ENCODE data around the gene DENND1A. TPM values are rescaled to one million over a fixed set of nuclear protein-coding genes. Genes with fewer than 3 reads are reported as not detected.

The DENND1A gene
- total RNA-seq, 1 donor, result 22.9 TPM

DNA sequence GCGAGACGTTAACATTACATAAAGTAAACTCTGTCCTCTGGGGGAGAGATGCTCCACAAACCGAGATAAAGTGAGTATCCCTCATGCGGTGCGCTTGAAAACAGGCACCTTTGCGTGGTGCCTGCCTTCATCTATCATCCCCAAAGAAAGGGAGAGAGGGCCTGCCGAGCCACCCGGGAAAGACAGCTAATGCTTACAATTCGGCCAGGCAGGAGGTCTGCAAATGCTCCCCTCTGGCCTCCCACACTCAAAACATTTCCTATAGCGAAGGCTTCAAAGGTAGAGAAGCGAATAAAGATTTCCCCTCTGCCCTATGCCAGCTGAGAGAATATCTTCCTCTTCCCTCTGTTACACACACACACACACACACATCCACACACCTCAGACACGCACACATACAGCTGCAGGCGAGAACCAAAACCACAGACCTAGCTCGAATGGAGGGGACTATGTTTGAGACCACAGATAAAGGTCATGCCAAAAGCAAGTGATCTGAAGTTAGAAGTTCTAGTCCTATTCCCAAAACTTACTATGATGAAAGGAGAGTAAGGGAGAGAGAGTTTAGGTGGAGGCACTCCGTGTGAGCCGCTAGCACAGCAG, 441.1 kb downstream of the DENND1A start:
- H3K4me3 ChIP-seq (ENCODE audit: low read depth, low read length), result no peak overlapping the region
- no peak for DNase-seq (ENCODE audit: low read depth)
- TF ChIP-seq, protein P1, sequence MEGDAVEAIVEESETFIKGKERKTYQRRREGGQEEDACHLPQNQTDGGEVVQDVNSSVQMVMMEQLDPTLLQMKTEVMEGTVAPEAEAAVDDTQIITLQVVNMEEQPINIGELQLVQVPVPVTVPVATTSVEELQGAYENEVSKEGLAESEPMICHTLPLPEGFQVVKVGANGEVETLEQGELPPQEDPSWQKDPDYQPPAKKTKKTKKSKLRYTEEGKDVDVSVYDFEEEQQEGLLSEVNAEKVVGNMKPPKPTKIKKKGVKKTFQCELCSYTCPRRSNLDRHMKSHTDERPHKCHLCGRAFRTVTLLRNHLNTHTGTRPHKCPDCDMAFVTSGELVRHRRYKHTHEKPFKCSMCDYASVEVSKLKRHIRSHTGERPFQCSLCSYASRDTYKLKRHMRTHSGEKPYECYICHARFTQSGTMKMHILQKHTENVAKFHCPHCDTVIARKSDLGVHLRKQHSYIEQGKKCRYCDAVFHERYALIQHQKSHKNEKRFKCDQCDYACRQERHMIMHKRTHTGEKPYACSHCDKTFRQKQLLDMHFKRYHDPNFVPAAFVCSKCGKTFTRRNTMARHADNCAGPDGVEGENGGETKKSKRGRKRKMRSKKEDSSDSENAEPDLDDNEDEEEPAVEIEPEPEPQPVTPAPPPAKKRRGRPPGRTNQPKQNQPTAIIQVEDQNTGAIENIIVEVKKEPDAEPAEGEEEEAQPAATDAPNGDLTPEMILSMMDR (IDR thresholded peaks at IDR 0.05; ENCODE audit: insufficient read depth, low read depth, low read length), result no peak

DNA sequence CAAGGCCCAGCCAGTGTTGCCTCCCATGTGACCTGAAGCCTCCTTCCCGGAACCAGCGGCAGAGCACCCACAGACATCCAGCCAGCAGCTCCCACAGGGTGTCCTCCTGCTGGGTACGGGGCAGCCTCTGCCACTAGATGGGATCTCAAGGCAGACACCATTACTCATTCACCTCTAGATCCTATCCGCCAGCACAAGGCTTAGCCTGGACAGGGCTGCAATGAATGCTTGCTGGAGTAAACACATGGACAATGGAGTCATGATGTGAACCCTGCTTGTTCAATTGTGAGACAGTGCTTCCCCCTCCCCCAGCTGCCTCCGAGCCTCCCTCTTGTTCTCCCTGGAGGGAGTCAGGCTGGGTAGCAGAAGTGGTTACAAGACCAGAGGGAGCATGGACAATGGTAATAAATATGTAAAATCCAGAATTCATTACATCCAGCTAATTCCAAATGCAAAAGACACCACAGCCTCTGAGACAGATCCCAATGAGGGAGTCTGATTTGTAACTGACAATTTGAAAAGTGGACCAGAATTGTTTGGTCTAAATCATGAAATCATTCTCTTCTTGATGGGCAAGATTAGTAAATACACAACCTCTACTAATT, 441.9 kb downstream of the DENND1A start:
- no peak overlapping the region for H3K4me3 ChIP-seq (ENCODE audit: low read depth, low read length)
- no peak for DNase-seq (ENCODE audit: low read depth)
- TF ChIP-seq, protein P1 (IDR thresholded peaks at IDR 0.05; ENCODE audit: insufficient read depth, low read depth, low read length), result no peak

DNA sequence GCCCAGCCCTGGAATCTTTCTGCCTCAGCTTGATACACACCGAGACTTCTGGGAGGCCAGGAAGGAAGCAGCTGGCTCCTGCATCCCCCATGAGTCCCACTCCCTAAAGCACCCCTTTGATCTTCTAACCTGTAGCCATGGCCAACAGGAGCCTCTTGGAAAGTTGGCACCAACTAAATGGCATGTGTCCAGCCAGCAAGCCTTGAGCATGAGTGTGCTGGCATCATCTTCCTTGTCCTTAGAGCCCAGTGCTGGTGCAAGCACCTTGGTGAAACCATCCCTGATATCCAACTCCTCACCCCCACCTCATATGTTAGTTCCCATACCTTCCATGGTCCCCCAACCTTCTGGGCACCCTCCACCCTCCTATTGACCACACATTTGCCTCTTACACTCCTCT, 443.5 kb downstream of the DENND1A start:
- H3K4me3 ChIP-seq (ENCODE audit: low read depth, low read length), result no peak overlapping the region
- DNase-seq (ENCODE audit: low read depth), result no peak
- TF ChIP-seq, protein P1 (IDR thresholded peaks at IDR 0.05; ENCODE audit: insufficient read depth, low read depth, low read length), result no peak

DNA sequence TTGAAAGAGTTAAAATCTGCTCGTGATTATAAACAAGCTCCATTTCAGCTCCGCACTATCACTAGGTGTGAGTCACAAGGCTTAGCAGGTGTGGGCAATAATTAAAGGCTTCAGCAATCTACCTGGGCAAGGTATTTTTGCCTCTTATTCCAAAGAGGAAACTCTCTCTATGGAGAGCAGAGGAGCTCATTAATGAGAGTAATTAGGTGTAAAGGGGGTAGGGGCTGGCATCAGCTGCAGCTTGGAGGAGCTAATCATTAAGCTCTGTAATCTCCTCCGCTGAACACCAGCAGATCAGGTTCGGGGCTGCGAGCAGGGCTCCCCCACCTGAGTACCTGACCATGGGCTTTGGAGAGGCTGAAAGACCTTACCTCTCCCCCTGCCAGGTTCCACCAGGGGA, 444.7 kb downstream of the DENND1A start:
- no peak for DNase-seq (ENCODE audit: low read depth)
- TF ChIP-seq, protein P1 (IDR thresholded peaks at IDR 0.05; ENCODE audit: insufficient read depth, low read depth, low read length), result no peak
- no peak overlapping the region for H3K4me3 ChIP-seq (ENCODE audit: low read depth, low read length)

DNA sequence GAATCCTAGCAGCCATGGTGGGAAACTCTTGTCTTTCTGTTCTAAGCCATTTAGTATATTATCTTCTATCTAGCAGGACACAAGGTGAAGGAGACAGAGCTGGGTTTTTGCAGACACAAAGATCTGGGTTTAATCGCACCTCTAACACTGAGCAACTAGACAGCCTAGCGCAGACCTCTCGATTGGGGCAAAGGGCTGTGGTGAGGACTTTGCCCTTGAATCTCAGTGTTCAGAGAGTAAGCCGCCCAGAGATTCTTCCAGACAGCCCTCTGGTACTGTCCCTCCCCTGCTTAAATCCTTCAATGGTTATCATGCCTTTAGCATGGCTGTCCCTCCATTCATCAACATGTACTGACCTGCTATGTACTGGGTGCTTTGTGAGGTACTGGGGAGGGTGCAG, 445.8 kb downstream of the DENND1A start:
- no peak for DNase-seq (ENCODE audit: low read depth)
- H3K4me3 ChIP-seq (ENCODE audit: low read depth, low read length), result no peak overlapping the region
- TF ChIP-seq, protein P1 (IDR thresholded peaks at IDR 0.05; ENCODE audit: insufficient read depth, low read depth, low read length), result no peak

DNA sequence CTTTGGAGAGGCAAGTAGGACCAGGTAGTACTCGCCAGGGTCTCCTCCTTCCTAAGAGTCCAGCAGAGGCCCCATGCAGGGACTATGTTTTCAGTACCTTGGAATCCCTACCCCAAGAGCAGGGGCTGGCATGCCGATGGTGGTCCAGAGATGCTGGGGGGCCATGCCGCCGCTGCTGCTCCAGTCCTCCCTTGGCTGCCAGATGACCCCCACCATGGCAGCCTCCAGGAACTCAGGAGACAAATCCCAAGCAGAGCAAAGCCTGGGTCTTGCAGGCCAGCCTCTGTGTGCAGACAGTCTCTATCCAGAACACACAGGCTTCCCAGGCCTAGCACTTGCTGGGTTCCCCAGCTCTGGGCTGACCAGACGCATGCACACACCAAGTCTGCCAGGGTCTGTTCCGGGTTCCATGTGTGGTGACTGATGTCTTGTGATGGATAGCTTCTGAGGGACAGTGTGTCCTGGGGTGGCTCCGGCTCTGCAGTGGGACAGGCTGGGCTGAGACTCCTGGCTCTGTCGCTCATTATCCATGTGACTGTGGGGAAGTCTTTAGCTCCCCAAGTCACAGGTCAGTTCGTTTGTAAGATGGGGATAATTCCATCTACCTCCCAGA, 446.6 kb downstream of the DENND1A start:
- H3K4me3 ChIP-seq (ENCODE audit: low read depth, low read length), result no peak overlapping the region
- no peak for DNase-seq (ENCODE audit: low read depth)
- TF ChIP-seq, protein P1 (IDR thresholded peaks at IDR 0.05; ENCODE audit: insufficient read depth, low read depth, low read length), result no peak

Data from fibroblast of villous mesenchyme (primary cell).